Inferior parietal cortex (tissue), 1 donor: ENCODE measurements around the gene EPN2.
"Not testable (repeated sequence)": the region's sequence is repeated elsewhere in the genome, so short reads cannot be mapped to it uniquely, and the experiment has no call there.

Experiments used
- DNase-seq: peaks from one replicate; pipeline ENCODE4 v3.0.0-alpha.2; 2016; ENCODE audit errors: extremely low spot score

Gene EPN2

DNA sequence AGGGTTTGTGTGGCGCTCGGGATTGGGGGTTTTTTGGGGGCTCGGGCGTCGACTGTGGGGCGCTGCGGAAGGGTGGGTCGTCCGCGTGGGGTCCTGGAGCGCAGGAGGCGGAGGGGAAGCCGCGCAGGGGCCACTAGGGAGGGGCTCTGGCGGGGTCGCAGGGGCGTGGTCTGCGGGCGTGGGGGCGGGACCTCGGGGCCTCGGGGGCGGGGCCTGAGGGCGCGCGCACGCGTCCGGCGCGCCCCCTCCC is at the start of gene EPN2:
EPN2 (plus strand) TSS at position 228 of the 250 bp plus-strand sequence. CDS start 45,754 bp downstream, outside the sequence.
- DNase-seq: not testable (repeated sequence)

DNA sequence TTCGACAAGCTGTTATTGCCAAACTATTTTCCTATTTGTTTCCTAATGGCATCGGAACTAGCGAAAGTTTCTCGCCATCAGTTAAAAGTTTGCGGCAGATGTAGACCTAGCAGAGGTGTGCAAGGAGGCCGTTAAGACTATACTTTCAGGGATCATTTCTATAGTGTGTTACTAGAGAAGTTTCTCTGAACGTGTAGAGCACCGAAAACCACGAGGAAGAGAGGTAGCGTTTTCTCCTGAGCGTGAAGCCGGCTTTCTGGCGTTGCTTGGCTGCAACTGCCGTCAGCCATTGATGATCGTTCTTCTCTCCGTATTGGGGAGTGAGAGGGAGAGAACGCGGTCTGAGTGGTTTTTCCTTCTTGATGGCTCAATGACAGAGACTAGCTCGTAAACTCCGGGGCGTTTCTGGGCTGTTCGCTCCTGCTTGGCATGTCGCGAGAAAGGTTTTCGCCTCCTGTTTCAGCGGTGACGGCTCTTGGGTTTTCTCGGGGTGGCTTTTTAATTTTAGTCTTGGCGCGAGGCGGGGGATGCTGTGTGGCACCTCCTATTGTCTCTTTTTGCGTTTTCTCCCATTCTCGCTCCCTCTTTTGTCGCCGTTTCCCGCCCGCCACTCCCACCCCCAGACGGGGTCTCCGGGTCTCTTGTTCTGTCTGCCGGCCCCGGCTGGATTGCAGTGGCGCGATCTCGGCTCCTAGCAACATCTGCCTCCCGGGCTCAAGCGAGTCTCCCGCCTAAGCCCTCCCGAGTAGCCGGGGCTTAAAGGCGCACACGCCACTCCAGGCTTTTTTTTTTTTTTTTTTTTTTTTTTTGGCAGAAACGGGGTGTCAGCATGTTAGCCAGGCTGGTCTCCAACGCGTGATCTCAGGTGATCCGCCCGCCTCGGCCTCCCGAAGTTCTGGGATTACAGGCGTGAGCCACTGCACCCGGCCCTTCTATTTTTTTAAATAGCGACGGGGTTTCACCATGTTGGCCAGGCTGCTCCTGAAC is 49.0 kb upstream of the EPN2 start:
- DNase-seq: not testable (repeated sequence)

DNA sequence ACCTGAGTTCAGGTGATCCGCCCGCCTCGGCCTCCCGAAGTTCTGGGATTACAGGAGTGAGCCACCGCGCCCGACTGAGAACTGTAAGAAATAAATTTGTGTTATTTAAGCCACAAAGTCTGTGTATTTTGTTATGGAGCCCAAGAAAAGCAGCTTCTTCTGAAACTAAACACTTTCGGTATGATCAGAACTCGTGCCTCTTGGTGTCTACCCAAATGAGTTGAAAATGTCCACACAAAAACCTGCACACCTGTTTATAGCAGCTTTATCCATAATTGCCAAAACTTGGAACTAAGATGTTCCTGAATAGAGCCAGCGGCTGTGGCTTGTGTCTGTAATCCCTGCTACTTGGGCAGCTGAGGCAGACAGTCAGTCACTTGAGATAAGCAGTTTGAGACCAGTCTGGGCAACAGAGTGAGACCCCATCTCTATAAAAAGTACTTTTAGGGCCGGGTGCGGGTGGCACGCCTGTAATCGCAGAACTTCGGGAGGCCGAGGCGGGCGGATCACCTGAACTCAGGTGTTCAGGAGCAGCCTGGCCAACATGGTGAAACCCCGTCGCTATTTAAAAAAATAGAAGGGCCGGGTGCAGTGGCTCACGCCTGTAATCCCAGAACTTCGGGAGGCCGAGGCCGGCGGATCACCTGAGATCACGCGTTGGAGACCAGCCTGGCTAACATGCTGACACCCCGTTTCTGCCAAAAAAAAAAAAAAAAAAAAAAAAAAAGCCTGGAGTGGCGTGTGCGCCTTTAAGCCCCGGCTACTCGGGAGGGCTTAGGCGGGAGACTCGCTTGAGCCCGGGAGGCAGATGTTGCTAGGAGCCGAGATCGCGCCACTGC is 48.1 kb upstream of the EPN2 start:
- not testable (repeated sequence) for DNase-seq

DNA sequence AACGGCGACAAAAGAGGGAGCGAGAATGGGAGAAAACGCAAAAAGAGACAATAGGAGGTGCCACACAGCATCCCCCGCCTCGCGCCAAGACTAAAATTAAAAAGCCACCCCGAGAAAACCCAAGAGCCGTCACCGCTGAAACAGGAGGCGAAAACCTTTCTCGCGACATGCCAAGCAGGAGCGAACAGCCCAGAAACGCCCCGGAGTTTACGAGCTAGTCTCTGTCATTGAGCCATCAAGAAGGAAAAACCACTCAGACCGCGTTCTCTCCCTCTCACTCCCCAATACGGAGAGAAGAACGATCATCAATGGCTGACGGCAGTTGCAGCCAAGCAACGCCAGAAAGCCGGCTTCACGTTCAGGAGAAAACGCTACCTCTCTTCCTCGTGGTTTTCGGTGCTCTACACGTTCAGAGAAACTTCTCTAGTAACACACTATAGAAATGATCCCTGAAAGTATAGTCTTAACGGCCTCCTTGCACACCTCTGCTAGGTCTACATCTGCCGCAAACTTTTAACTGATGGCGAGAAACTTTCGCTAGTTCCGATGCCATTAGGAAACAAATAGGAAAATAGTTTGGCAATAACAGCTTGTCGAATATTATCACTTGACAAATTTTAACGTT is 47.3 kb upstream of the EPN2 start:
- DNase-seq: not testable (repeated sequence)

DNA sequence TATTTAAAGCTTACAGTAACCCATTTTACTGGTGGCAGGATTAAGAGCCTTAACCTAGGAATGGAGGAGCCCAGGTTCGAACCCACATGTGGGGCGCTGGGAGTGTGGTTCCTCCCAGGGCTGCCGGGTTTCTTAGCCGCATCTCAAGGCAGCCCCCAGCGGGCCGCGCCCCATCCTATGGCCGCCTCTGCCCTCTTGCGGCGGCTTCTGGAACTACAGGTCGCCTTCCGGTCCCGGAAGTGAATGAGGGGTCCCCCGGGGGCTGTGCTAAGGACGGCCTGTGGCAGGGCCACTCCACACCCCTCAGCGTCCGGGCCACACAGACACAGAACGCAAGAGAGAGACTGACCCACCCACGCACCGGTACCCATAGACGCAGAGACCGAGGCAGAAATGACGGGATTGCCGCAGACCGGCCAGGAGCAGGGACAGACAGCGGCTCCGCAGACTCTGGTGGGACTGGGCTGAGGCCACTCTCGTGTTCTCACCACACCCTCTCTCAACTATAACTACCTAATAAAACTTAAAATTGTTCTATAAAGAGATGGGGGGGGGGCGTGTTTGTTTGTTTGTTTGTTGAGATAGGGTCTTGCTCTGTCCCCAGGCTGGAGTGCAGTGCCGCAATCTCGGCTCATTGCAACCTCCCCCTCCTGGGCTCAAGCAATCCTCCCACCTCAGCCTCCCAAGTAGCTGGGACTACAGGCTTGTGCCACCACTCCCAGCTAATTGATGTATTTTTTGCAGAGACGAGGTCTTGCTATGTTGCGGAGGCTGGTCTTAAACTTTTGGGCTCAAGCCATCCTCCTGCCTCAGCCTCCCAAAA is 40.6 kb upstream of the EPN2 start:
- DNase-seq: not testable (repeated sequence)

DNA sequence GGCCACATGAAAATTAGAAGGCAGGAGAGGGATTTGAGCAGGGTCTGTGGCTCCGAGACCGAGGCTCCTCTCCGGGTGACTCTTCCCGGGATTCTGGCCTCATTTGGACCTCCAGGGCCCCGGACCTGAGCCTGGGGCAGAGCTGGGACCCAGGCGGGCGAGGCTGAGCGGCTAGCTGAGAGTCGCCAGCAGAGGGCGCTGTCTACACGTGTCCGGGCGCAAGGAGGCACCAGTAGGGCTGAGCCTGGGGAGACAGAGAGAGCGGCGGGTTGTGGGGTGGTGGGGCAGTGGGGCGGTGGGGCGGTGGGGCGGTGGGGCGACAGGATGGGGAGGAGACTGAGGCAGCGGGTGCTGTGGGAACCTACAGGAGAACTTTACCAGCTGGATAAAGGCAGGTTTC is 34.7 kb upstream of the EPN2 start:
- not testable (repeated sequence) for DNase-seq

DNA sequence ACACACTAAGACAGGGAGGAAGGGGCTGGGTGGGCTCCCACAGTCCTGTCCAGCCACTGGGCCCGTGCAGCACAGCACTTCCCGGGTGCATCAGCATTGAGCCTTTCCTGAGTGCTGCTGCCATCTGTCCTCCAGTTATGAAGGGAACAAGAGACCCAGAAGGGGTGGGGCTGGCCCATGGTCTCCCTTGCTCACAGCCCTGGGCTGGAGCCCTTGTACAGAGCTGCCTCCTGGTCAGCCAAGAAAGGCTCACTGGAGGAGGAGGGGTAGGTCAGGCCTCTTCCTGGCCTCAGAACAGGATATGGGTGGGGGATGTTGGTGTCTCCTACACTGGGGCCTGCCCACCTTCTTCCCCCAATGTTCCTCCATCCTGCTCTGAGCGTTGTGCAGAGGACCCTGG is 33.7 kb upstream of the EPN2 start:
- DNase-seq: not testable (repeated sequence)

DNA sequence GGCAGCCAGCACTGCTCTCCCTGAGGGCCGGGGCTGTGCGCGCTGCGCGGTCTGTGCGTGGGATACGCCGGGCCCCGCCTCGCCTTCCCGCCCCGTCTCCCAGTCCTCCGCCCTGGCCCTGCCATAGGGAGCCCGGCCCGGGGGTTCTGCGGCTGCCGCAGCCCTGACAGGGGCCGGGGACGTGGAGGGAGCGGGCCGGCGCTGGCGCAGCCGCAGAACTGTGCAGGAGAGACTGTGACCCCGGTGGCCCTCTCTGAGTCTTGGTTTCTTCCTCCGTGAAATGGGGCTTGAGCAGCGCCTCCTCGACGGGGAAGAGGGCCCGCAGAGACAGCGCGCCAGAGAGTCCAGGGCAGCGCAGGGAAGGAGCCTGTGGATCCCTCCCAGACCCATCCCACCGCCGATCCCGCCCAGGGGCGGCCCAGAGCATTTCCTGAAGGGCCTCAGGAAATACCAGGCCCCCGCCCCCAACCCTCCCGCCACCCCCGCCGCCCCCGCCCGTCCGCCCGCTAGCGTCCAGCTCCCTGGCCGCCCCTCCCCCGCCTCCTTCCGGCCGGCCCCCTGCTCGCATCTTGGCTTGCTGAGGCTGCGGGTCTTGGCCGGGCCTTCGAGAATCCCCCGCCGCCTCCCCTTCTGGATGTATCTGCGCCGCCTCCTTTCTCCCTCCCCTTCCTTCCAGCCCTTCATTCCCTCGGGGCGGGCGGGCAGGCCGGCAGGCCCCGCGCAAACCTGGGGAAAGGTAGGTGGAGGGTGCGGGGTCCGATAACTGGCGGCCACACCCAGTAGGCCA is 21.9 kb upstream of the EPN2 start:
- DNase-seq: not testable (repeated sequence)

DNA sequence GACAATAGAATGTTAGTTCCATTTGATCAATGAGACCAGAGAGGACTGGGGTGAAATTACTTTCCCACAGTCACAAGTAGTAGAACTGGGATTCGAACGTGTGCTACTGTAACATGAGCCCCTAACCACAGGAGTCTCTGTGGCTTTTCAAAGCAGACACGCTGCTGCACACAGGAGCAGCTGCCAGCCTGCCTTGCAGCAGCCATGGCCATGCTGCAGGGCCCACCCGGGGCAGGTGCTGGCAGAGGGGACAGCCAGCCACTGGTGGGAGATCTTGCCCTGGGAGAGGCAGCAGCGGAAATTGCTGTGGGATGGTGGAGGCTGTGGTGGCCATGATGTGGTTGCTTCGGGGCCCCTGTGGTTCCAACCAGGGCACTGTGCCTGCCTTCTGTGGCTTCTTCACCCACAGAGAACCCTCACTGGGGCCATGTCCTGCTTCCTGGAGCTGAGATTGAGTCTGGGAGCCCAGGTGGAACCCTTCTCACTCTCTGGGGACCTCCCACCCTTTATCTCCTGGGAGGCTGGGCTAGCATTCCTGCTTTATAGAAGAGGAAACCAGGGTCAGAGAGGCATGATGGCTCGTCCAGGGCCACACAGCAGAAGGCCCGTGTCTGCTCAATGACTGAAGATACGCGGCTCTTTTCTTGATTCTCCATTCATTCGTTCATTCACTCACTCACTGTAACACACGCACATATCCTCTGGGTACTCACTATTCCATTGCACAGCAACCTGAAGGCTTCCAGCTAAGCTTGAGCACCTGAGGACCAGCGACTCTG is 20.8 kb upstream of the EPN2 start:
- DNase-seq: not testable (repeated sequence)

DNA sequence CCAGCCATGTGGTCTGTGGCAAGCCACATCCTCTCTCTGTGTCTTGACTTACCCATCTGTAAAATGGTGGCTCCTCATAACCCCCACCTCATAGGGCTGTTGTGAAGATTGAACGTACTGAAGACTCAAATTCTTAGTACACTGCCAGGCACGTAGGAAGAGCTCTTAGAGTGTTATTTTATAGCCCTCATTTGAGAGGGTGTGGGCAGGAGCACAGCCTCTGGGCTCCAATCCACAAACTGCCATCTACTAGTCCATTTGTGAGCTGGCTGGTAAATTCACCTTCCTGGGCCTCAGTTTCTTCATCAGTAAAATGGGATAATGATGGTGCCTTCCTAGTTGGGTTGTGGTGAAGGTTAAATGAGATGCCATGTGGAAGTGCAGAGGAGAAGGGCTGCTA is 18.3 kb upstream of the EPN2 start:
- not testable (repeated sequence) for DNase-seq

DNA sequence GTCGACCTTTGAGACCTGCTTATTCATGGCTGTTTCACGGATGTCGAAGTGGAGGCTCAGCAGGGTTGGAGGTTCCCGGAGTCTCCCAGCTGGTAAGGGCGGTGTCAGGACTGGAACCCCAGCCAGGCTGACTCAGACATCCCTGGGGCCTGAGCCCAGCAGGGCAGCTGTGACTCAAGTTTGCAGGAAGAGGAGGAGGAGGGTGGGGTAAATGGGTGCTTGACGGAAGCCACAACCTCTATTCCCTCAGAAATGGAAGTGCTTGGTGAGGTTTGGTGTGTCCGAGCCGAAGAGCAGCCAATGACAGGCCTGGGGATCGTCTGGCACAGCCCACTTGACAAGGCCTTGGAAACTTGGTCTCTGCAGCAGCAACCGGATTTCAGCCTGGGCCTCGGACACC is 17.8 kb upstream of the EPN2 start:
- not testable (repeated sequence) for DNase-seq

DNA sequence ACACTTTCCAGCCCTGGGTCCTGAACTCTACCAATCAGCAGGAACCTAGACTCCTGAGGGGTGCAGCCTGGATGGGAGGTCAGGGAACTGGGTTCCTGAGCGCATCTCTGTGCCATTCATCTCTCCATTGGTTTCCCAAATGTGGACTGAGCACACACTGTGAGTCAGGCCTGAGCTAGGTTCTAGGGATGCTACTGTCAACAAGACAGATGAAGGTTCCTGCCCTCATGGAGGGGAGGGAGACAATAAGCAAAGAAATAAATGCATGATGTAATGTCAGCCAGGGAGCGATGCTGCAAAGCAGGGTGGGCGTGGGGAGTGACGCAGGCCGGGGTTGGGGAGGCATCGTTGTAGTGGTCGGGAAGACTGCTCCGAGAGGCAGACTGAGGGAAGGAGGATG is 17.0 kb upstream of the EPN2 start:
- DNase-seq: not testable (repeated sequence)

DNA sequence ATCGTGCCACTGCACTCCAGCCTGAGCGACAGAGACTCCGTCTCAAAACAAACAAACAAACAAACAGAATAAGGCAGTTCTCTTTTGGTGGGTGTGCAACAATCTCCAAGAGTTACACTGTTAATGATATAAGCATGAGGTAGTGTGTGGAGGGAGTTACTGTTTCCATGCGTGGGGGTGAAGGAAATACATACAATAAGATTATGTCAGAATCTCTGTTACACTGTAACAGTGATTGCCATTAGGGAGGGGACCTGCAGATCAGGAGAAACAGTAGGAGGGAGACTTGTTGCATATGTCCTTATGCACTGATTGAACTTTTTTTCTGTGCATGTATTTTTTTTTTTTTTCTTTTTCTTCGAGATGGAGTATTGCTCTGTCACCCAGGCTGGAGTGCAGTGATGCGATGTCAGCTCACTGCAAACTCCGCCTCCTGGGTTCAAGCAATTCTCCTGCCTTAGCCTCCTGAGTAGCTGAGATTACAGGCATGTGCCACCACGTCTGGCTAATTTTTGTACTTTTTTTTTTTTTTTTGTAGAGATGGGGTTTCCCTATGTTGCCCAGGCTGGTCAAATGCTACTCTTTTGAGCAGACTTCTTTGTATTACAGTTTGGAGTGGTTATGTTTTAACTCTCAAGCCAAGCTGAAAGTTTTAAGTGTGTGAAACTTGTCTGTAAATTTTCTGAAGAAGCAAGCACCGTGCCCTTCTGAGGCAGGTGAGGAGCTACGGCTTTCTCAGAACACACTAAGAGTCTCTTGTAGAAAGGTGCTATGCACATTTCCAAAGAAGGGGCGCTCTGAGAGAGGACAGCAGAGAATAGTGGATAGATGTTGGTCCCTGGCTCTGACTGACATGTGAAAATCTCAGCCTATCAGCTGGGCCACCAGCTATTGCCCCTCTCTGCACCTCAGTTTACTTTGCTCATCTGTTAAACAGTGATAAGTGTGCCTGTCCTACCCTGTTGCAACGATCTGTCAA is 10.3 kb upstream of the EPN2 start:
- DNase-seq: not testable (repeated sequence)

DNA sequence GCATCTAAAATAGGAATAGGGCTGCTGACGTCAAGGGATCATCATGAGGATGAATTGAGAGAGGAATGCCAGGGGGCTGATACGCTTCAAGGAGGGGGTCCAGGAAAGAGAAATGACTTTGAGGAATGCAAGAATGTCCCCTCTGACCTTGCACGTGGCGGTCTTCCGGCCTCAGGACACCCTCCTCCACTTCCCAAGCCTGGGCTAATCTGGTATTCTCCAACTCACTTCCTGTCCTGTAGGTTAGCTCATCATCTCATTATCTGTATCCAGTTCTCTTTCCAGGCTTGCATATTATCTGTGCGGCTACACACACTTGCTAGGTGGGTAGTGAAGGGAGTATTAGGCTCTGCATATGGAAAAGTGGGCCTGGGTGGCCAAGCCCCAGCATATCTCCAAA is 2.5 kb upstream of the EPN2 start:
- not testable (repeated sequence) for DNase-seq

DNA sequence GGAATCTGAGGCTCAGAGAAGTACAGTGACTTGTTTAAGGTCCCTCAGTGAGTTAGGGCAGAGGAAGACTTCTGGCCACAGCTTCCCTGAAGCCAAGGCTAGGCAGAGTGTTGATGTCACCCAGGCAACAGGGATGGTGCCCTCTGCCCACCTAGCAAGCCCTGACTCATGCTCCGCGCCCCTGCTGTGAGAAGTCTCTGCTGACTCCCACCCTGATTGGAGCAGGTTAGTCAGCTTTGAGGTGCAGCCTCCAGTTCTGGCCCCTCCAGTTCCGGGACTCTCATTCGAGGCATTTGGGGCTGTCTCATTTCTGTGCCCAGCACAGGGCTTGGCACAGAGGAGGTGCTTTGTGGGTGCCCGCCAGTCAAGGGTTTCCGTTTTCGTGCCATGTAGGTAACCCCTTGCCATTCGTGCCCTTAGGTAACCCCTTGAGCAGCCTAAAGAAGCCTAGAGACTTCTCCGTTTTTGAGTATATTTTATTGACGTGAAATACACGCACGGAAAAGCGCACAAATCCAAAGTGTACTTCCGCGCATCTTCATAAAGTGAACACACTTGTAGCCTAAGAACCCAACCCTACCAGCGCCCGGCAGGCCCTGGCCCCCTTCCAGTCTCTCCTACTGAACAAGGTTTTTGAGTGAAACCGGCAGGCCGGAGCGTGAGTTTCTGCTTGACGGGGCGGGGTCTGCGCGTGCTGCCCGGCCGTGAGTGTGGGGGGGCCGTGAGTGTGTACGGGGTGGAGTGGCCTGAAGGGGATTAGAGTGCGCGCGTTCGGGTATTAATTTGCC is 621 bp upstream of the EPN2 start:
- DNase-seq: not testable (repeated sequence)

DNA sequence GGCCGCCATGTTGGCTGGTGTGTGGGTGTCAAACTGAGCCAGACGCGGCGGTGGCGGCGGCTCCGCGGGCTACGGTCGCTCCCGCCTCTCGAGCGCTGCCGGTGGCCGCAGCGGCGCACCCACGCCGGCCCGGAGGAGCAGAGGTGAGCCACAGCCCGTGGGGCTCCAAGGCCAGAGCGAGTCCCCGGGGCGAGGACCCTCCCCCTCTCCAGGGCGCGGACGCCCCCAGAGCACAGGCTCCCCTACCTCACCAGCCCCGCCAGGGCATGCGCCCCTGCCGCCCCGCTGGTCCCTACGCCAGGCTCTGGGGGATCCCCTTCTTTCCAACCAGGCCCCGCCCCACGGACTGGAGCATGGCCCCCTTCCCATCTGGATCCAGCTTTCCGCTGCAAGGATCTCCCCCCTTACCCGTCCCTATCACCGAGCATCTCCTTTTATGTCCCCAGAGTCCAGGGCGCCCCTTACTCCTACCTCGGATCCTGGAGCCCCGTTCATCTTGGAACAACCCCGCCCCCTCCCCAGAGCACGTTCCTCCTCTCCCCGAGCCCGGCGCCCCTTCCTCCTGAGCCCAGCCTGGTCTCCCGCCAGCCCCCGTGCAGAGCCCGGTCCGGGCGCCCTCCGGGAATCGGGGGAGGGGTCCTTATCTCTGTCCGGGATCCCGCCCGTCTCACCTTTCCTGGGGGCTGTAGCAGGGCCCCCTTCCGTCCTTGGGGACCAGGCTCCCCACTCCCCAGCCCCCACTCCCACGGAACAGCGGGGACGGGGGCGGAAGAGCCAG is 412 bp downstream of the EPN2 start:
- DNase-seq: no peak

DNA sequence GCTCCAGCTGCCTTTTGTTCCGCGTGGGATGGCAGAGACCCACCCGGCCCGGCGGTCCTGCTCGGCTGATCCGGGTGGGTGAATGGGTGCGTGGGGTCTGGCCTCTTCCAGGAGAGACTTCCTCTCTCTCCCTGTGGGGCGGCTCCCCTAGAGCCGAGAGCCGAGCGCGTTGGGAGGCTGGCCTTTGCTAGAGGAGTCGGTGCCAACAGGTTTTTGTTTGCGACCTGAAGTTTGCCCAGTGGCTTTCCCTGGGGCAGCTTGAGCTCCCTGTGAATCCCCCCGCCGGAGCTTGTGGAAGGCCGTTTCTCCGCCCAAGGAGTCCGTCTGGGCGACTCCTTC is 970 bp downstream of the EPN2 start:
- no peak for DNase-seq
